Measurements from ENCODE around the gene PLXNA2.

Gene PLXNA2, protein sequence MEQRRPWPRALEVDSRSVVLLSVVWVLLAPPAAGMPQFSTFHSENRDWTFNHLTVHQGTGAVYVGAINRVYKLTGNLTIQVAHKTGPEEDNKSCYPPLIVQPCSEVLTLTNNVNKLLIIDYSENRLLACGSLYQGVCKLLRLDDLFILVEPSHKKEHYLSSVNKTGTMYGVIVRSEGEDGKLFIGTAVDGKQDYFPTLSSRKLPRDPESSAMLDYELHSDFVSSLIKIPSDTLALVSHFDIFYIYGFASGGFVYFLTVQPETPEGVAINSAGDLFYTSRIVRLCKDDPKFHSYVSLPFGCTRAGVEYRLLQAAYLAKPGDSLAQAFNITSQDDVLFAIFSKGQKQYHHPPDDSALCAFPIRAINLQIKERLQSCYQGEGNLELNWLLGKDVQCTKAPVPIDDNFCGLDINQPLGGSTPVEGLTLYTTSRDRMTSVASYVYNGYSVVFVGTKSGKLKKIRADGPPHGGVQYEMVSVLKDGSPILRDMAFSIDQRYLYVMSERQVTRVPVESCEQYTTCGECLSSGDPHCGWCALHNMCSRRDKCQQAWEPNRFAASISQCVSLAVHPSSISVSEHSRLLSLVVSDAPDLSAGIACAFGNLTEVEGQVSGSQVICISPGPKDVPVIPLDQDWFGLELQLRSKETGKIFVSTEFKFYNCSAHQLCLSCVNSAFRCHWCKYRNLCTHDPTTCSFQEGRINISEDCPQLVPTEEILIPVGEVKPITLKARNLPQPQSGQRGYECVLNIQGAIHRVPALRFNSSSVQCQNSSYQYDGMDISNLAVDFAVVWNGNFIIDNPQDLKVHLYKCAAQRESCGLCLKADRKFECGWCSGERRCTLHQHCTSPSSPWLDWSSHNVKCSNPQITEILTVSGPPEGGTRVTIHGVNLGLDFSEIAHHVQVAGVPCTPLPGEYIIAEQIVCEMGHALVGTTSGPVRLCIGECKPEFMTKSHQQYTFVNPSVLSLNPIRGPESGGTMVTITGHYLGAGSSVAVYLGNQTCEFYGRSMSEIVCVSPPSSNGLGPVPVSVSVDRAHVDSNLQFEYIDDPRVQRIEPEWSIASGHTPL (N-terminal part only)

DNA sequence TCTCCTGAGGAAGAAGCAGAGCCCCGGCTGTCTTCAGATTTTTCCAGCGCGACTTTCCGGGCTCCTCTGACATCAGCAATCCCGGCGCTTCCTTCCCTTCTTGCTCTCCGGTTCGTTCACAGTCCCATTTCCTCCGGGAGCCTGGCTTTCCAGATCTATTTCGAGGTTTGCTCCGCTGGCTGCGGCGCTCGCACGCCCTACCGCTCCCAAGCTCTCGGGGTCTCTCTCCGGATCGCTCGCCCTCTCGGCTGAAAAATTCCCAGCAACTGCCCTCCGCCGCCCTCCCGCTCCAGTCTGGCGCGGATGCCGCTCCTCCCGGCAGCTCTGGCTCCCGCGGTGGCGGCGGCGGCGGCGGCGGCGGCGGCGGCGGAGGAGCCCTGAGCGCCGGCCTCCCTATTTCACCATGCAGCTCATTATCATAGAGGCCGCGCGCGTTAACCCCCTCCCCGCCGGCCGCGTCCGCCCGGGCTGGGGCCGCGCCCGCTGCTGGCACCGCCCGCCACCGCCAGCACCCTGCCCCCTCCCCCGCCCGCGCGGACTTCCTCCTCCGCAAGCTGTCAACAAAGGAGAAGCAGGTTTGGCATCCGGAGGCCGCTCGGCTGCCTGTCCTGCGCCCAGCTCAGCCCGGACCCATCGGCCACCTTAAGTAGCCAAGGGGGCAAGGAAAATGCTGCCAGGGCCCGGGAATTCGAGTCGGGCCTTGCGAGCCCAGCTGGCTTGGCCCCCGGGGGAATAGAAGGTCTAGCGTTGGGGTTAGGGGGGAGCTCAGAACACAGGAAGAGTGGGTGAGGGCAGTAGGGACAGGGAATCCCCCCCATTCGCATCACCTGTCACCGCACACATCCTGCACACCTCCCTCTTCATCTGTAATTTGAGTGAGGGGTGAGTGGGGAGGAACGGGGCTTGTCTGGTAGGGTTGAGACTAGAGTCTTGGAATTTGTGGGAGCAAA is at the start of gene PLXNA2:
PLXNA2 (minus strand) TSS at position 418 of the 950 bp plus-strand sequence. CDS start 26,462 bp downstream, outside the sequence.
- peak; percentile 71 for DNase-seq

GRCh38 chr1:208292908-208293307 is 48.7 kb upstream of the PLXNA2 start:
- no peak for DNase-seq

DNA sequence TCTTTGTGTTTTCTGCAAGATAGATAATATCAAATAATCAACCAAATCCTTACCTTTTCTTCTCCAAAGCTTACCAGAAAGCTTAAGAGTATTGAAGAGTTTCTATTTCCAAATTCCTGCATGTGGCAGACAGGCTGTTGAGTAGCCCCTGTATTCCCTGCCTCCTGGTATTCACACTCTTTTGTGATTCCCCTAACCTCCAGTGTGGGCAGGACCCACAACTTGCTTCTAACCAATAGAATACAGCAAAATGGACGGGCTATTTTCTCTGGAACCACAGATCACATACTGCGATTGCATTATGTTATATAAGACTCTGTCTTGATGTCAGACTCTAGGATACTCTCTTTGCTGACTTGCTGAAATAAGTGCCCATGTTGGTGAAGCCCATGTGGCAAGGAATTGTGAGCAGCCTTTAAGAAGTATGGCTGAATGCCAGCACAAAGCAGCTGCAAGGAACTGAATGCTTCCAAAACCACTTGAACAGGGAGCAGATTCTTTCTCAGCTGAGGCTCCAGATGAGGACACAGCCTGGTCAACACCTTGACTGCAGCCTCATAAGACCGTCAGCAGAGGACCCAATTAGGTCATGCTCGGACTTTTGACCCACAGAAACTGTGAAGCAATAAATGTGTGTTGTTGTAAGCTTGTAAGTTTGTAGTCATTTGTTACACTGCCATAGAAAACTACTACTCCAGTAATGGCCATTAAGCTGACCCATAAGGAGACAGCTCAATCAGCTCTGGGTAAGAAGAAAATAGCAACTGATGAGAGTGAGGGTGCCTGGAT is 47.9 kb upstream of the PLXNA2 start:
- no peak for DNase-seq

DNA sequence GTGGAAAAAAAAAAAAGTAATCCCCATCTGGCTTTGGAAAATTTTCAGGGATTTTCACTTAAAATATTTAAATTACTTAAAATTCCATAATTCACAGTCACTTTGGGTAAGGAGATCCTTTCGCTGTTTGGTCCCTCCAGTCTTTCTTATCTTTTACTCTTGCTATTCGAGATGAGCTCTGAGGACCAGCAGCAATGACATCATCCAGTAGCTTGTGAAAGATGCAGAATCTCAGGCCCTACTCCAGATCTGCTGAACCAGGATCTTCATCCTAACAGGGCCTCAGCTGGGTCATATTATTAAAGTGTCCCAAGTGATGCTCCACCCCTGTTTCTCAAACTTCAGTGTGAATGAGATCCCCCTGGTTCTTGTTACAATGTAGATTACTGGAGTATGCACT is 46.9 kb upstream of the PLXNA2 start:
- DNase-seq = no peak

DNA sequence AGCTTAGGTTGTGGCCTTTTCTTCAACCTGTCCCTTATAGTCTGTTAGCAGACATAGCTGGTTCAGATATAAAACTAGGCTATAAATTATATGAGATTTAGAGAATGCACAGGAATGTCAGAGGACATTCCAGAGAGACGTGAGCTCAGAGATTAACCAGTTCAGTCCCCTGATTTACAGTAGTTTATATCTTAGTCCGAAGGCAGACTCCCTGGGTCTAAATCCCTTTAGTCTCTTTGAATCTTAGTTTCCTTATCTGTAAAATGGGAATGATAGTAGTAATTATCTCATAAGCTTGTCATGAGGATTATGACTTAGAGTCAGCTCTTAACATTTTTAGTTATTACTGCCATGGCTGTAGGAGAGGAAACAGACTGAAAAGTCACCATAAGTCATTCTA is 45.5 kb upstream of the PLXNA2 start:
- DNase-seq = no peak

- DNase-seq = no peak
Measured at GRCh38 chr1:208288495-208288894, 44.3 kb upstream of the PLXNA2 start.

- no peak for DNase-seq
Measured at GRCh38 chr1:208280681-208281450, 36.7 kb upstream of the PLXNA2 start.

DNA sequence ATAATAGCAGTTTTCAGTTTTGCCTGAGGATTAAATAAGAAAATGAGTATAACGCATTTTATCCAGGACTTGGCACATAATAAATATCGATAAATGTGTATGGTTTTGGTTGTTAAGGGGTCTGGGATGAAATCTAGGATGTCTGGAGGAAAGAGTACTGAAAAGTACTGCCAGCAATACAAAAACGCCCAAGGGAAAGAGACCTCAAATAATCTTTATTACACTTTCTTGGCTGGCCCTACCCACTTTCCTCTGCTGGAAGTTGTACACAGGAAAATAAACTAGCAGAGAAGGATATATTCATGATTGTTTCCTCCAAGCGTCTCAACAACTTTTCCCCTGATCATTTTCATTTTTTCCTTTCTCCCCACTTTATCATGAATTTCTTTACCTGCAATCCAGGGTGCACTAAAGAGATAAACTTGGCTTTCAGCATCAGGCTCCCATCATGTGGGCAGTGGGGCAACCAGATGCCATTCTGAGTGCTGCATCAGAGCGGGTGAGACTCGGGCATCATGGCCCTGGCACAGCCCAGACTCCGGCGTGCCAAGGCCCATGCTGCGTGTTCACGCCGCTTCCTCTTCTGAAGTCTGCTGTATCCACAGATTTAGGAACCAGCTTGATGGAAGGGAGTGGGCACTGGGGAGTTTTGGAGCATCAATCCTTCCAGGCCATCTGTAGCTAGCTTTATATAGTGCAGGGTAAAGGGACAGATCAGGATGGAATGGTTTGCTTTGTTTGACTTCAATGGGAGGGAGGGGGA is 35.8 kb upstream of the PLXNA2 start:
- DNase-seq = no peak

- no peak for DNase-seq
Measured at GRCh38 chr1:208278638-208279037, 34.5 kb upstream of the PLXNA2 start.

- DNase-seq = no peak
Measured at GRCh38 chr1:208276757-208277435, 32.7 kb upstream of the PLXNA2 start.

DNA sequence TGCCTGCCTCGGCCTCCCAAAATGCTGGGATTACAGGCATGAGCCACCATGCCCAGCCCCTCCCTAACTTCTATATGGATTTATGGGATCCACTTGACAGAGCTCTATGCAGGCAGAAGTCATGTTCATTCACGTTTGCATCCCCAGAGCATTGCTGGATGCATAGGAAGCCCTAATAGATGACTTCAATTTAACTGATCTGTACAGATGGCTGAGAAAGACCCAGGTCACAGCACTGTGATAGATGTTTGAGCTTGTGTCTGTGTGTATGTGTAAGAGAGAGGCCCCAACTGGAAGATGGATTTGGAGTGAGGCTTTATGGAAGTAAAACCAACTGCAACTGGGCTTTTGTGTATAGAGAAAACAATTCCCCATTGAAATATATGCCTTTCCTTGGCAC is 30.9 kb upstream of the PLXNA2 start:
- DNase-seq = no peak

- DNase-seq = no peak
Measured at GRCh38 chr1:208273386-208274017, 29.3 kb upstream of the PLXNA2 start.

DNA sequence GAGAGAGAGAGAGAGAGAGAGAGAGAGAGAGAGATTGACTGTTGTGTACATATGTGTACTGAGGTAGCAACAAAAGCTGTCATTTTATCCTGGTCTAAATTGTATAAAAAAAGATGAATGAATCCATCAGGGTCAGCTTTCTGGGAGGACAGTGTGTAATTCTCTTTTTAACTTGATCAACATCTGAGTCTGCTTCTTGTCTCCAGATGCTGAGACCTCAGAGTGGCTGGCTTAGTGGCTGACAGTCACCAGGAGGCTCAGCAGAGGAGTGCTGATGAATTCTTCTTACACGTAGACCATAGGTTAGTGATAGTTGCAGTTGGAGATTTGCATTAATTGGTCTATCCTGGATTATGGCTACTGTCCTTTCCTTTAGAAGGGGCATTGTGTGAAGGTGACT is 28.5 kb upstream of the PLXNA2 start:
- no peak for DNase-seq

DNA sequence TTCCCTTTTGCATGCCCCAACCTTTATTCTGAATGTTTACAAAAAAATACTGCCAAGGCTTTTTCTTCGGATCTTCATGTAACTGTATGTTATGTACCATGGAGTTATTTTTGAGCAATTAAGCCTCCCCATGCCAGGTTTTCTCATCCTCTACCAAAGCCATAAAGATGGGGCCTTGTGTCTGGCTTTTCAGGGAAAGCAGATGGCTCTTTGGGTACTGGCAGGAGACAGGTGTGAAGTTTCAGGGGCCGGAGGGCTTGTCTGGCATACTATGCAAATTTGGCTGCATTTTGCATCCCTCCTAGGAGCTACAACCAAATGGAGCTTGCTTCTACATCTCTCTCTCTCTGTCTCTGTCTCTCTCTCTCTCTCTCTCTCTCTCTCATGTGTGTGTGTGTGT is 28.1 kb upstream of the PLXNA2 start:
- DNase-seq = no peak

DNA sequence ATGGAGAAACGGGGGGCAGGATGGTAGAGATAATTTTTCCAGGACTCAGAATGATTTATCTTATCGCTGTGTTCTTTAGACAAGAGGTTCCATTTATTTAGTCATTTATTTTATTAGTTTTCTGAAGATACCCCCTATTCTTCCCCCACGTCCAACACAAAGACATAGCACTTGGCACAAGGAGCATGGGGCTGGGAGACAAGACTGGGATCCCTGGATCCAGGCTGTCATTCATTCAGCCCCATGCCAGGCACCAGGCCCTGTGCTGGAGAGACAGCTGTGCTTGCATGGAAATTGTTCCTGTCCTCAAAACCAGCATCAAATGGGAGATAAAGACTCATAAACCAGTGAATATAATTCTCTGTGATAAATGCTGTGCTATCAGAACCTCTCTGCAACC is 27.1 kb upstream of the PLXNA2 start:
- no peak for DNase-seq

GRCh38 chr1:208270651-208271141 is 26.5 kb upstream of the PLXNA2 start:
- DNase-seq = no peak

DNA sequence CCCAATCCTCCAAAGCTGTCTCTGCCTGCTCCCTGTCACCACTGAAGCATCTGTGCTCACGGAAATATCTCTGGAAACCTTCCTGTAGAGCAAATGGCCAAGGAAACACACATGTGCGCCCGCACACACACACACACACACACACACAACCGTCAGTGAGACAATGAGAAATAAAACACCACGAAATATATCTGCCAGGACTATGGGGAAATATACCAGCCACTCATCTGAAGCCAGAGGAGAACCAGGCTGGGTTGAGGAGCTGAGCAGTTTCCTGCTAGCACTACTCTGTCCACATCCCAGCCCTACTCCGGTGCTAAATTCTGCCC is 25.1 kb upstream of the PLXNA2 start:
- DNase-seq = no peak

DNA sequence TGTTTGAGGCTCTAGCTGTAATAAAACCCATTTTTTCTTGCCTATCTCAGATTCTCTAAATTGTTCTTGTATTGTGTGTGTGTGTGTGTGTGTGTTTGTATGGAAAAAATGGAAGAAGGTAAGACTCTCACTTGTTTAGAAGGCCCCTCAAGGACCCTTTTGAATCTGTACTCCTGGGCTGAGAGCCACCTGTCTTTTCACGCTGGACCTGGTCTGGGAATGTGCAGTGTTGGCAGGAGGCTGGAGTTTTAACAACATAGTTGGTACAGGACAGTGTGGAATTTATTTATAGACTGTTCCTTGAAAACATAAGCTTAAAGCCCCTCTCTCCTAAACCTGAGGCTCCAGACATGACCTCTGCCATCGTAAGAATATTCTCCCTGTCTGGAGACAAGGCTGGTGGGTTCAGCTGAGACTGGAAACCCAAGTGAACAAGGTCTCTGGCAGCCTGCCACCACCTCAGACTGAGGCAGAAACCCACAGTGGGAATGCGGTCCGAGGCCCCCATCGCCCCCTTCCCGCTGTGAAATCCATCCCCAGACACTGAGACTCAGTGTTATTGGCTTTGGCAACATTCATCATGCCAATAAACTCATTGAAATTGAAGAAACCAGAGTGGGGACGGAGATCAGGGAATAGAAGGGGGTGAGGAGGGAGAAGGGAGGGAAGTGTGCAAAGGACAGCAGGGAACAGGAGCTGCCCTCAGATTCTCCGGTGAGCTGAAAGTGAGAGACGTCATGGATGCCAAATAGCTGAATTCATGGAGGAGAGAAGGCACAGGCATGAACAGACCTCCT is 24.6 kb upstream of the PLXNA2 start:
- no peak for DNase-seq
